ENCODE data around the gene UBLCP1. TPM values are rescaled to one million over a fixed set of nuclear protein-coding genes. Genes with fewer than 3 reads are reported as not detected.

The UBLCP1 gene
- total RNA-seq, 2 donors from 2014 or later, result 17.0 to 22.8 TPM

DNA sequence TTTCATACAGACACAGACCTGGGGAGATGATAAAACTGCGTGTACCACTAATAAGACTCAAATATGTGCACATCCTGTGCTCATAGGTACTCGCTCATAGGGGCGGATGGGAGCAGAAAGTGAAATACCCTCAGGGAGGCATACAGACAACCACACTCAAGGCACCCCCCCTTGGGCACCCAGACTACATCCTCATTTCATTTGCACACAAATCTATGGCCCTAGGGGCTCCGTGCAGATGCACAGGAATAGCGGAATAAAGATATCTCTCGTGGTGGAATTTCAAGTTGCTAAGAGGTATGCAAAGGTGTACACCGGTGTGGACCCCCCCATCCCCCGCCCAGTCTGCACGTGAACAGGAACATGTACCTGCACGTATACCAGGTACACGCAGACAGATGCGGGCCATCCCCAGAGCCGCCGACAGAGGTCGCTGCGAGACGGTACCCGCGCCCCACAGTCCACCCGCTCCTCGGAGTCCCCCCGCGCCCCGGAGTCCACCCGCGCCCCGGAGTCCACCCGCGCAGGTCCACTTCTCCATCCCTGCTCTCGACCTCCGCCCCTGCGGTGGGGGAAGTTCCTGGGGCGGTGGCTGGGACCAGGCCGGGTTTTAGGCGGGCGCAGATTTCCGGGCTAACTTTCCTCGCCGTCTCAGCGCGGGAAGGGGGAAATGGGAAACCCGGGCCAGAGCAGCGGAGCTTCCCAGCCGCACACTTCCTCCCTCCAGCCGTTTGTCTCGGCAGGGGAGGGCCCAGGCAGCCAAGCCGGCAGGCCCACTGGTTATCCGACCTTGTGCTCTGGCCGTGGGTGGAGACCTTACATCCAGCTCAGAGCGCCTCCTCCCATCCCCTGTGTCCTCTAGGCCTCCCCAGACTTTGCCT lies 68.2 kb downstream of the UBLCP1 start:
- intact Hi-C loops (cut with DNase I), result loop anchor here (10.0 kb wide), 1 partner anchor 643 kb away; no protein-coding TSS in a partner anchor
- WGBS, result 5% methylated on average over 49 of the region's 50 CpGs
- Histone ChIP-seq H3K9me3 (no peaks in the 10 kb centered on the region), H3K27ac (no peak overlapping the region), H3K36me3 (no peaks in the 10 kb centered on the region), H3K27me3 (replicated peaks; ENCODE audit: insufficient read depth) (no peaks in the 10 kb centered on the region), H3K4me3 (peak overlapping the region; percentile 15 to 24), H3K4me1 (replicated peaks) (no peaks in the 10 kb centered on the region)
- DNase-seq (ENCODE audit: low spot score), result peak; percentile 37
- TF ChIP-seq, protein P1, sequence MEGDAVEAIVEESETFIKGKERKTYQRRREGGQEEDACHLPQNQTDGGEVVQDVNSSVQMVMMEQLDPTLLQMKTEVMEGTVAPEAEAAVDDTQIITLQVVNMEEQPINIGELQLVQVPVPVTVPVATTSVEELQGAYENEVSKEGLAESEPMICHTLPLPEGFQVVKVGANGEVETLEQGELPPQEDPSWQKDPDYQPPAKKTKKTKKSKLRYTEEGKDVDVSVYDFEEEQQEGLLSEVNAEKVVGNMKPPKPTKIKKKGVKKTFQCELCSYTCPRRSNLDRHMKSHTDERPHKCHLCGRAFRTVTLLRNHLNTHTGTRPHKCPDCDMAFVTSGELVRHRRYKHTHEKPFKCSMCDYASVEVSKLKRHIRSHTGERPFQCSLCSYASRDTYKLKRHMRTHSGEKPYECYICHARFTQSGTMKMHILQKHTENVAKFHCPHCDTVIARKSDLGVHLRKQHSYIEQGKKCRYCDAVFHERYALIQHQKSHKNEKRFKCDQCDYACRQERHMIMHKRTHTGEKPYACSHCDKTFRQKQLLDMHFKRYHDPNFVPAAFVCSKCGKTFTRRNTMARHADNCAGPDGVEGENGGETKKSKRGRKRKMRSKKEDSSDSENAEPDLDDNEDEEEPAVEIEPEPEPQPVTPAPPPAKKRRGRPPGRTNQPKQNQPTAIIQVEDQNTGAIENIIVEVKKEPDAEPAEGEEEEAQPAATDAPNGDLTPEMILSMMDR (IDR thresholded peaks at IDR 0.05), result peak; percentile 30 to 61 (median 48)
- TF ChIP-seq POLR2A (IDR thresholded peaks at IDR 0.05), result no peak
- no peak for TF ChIP-seq POLR2AphosphoS5 (IDR thresholded peaks at IDR 0.05)

DNA sequence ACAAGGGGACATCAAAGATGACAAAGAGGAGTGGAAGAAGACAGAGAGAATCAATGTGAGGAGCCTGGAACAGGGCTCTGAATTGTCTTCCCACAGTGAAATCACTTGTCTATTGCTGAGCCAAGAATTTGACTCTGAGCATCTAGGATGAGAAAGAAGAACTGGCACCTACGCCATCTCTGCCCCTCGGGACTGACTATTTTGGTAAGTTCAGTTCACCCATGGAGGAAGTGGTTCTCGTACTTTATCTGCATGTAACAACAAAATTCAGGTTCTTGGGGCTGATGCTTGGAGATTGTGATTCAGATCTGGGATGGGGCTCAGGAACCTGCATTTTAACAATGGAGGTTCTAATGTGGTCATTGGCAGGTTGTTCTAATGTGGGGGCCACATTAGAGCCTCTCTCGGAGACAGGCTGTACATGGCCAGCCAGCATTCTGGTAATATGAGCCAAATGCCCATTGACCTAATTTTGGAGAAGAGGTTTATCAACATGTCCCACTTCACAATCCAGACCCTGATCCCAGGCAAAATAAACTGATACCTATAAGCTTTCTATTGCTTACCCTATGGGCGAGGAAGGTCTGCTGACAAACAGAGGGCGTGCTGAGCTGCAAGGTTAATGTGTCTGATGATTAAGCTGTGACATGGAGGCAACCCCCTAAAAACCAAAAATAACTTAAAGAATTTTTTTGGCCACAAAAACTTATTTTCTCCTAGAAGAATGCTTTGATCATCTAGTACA lies 69.9 kb downstream of the UBLCP1 start:
- no peaks in the 10 kb centered on the region for H3K9me3 ChIP-seq
- H3K4me1 ChIP-seq (replicated peaks), result no peaks in the 10 kb centered on the region
- no peak for DNase-seq (ENCODE audit: low spot score)
- TF ChIP-seq, protein P1 (IDR thresholded peaks at IDR 0.05), result no peak
- no peak for TF ChIP-seq POLR2A (IDR thresholded peaks at IDR 0.05)
- no peak for TF ChIP-seq POLR2AphosphoS5 (IDR thresholded peaks at IDR 0.05)
- intact Hi-C loops (cut with DNase I), result loop anchor here (10.0 kb wide), 1 partner anchor 642 kb away; no protein-coding TSS in a partner anchor
- no peak overlapping the region for H3K27ac ChIP-seq
- no peaks in the 10 kb centered on the region for H3K27me3 ChIP-seq (replicated peaks; ENCODE audit: insufficient read depth)
- no peaks in the 10 kb centered on the region for H3K36me3 ChIP-seq
- WGBS, result 81% methylated on average over 6 of the region's 6 CpGs
- H3K4me3 ChIP-seq, result no peak overlapping the region

DNA sequence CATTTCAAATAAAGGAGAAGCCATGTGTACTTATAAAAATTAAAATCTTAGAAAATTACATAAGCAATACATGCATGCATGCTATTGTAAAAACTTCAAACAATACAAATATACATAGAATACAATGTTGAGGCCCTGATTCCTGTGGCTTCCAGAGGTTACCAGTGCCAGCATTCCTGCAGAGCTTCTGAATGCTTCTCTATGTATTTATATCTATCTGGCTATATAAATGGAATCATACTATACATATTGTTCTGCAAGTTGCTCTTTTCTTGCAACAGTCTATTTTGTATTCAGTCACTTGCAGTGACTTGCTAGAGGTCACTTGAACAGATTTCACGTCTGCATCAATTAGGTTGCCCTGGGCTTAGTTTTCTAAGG lies 70.4 kb downstream of the UBLCP1 start:
- intact Hi-C loops (cut with DNase I), result loop anchor here (10.0 kb wide), 1 partner anchor 641 kb away; no protein-coding TSS in a partner anchor
- WGBS, result 68% methylated on average over 1 of the region's 1 CpG

More for the DNA sequence above, 70.4 kb downstream of the UBLCP1 start:
- Histone ChIP-seq H3K9me3 (no peaks in the 10 kb centered on the region), H3K4me3 (no peak overlapping the region), H3K36me3 (no peaks in the 10 kb centered on the region), H3K27ac (no peak overlapping the region), H3K27me3 (replicated peaks; ENCODE audit: insufficient read depth) (no peaks in the 10 kb centered on the region), H3K4me1 (replicated peaks) (no peaks in the 10 kb centered on the region)
- TF ChIP-seq POLR2AphosphoS5 (IDR thresholded peaks at IDR 0.05) (no peak), POLR2A (IDR thresholded peaks at IDR 0.05) (no peak)
- TF ChIP-seq, protein P1 (IDR thresholded peaks at IDR 0.05), result no peak
- no peak for DNase-seq (ENCODE audit: low spot score)

Small RNA genes within 50 kb of the gene (small RNA-seq; reads per million reads assigned to genes)
- 0 reads per million in 2 donors for gene RF00263
- gene RNU4ATAC2P, result 0 reads per million in 2 donors

Other genes starting within 250 kb of the UBLCP1 start
- gene EBF1, start 163.4 kb upstream of the UBLCP1 start, total RNA-seq, result 10 to 100 TPM in 1 of 2 donors, 1 to 10 TPM in 1; 4.8 to 20.4 TPM
- gene RNF145, start 53.7 kb upstream of the UBLCP1 start, total RNA-seq, result 10 to 100 TPM; 38.6 to 50.5 TPM
- not detected for gene IL12B, start 67.2 kb downstream of the UBLCP1 start, total RNA-seq